MCF 10A (cell line): ENCODE measurements around the gene JAK2. TPM values are rescaled to one million over a fixed set of nuclear protein-coding genes. Genes with fewer than 3 reads are reported as not detected.

Experiments used
- BruUV-seq: library from RNA; stranded (reverse); fragments of 400-500 nt; replicated peaks from 2 replicates; lab custom pipeline; 2021; lab: Mats Ljungman, UMichigan
- CTCF ChIA-PET: fragments of 300-600 bp; sonication (Branson Sonifier 250); formaldehyde crosslinking; extraction: SDS; loops from one replicate; lab custom pipeline; 2021; ENCODE audit warnings: antibody characterized with exemption, inconsistent platforms; lab: Yijun Ruan, JAX
- POLR2A ChIA-PET: fragments of 300-600, 350-650 bp; sonication (Branson Sonifier 250); formaldehyde crosslinking; extraction: SDS; loops from one replicate; lab custom pipeline; 2020; ENCODE audit warnings: antibody characterized with exemption, inconsistent platforms; lab: Yijun Ruan, JAX
- DNase-seq: peaks from one replicate; pipeline ENCODE4 v3.0.0-alpha.2; 2018; ENCODE audit not compliant: unreplicated experiment
- H3K27ac Mint-ChIP-seq: one replicate; pipeline ENCODE4 v1.8.0; 2022; ENCODE audit warnings: mild to moderate bottlenecking, low read depth, mixed read lengths; ENCODE audit not compliant: unreplicated experiment
- H3K27me3 Mint-ChIP-seq: one replicate; pipeline ENCODE4 v1.8.0; 2022; ENCODE audit warnings: mixed read lengths; ENCODE audit not compliant: insufficient read depth, unreplicated experiment
- H3K36me3 Mint-ChIP-seq: one replicate; pipeline ENCODE4 v1.8.0; 2022; ENCODE audit warnings: mild to moderate bottlenecking, moderate library complexity, mixed read lengths; ENCODE audit not compliant: insufficient read depth, unreplicated experiment
- H3K4me1 Mint-ChIP-seq: one replicate; pipeline ENCODE4 v1.8.0; 2022; ENCODE audit warnings: mixed read lengths; ENCODE audit not compliant: insufficient read depth, unreplicated experiment
- H3K4me3 Mint-ChIP-seq: one replicate; pipeline ENCODE4 v1.8.0; 2022; ENCODE audit warnings: mild to moderate bottlenecking, moderate library complexity, mixed read lengths; ENCODE audit not compliant: unreplicated experiment
- H3K9me3 Mint-ChIP-seq: one replicate; pipeline ENCODE4 v1.8.0; 2022; ENCODE audit warnings: mixed read lengths; ENCODE audit not compliant: unreplicated experiment
- intact Hi-C: fragments of 100-400 bp; cut with micrococcal nuclease; formaldehyde crosslinking; loops from 2 replicates; pipeline ENCODE4 v1.14.1; 2022
- total RNA-seq: library from RNA; stranded (reverse); gene quantifications from 2 replicates; pipeline ENCODE4 v1.2.3, GENCODE V29; 2022
- TF ChIP-seq, protein P1 (sequence below): fragments of 200-600 bp; IDR thresholded peaks from one replicate; pipeline ENCODE4 v1.8.0; 2022; ENCODE audit warnings: antibody characterized with exemption, mild to moderate bottlenecking; ENCODE audit not compliant: unreplicated experiment

JAK2 gene
- total RNA-seq, 1 experiment from 2014 or later, result 4.3 TPM

DNA sequence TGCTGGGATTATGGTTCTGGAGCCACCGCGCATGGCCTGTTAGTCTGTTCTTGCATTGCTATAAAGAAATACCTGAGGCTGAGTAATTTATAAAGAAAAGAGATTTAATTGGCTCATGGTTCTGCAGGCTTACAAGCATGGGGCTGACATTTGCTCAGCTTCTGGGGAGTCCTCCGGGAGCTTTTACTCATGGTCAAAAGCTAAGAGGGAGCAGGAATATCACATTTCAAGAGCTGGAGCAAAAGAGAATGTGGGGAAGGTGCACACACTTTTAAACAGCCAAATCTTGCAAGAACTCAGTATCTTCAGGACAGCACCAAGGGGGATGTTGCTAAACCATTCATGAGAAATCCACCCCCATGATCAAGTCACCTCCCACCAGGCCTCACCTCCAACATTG lies 12.1 kb downstream of the JAK2 start:
- Mint-ChIP-seq H3K9me3 (no peaks in the 10 kb centered on the region), H3K36me3 (no peaks in the 10 kb centered on the region), H3K4me1 (no peaks in the 10 kb centered on the region), H3K27ac (no peak overlapping the region), H3K27me3 (no peaks in the 10 kb centered on the region), H3K4me3 (no peak overlapping the region)
- no TSS peak for BruUV-seq
- CTCF ChIA-PET, result interaction anchor here (4.4 kb wide), 1 partner anchor 9 kb away, joined by 24 read pairs; no protein-coding TSS in a partner anchor
- no peak for DNase-seq
- TF ChIP-seq, protein P1, sequence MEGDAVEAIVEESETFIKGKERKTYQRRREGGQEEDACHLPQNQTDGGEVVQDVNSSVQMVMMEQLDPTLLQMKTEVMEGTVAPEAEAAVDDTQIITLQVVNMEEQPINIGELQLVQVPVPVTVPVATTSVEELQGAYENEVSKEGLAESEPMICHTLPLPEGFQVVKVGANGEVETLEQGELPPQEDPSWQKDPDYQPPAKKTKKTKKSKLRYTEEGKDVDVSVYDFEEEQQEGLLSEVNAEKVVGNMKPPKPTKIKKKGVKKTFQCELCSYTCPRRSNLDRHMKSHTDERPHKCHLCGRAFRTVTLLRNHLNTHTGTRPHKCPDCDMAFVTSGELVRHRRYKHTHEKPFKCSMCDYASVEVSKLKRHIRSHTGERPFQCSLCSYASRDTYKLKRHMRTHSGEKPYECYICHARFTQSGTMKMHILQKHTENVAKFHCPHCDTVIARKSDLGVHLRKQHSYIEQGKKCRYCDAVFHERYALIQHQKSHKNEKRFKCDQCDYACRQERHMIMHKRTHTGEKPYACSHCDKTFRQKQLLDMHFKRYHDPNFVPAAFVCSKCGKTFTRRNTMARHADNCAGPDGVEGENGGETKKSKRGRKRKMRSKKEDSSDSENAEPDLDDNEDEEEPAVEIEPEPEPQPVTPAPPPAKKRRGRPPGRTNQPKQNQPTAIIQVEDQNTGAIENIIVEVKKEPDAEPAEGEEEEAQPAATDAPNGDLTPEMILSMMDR, result no peak
- intact Hi-C loops, result no loop called here
- POLR2A ChIA-PET, result interaction anchor here (0.6 kb wide), 1 partner anchor 1271 kb away, joined by 3 read pairs; no protein-coding TSS in a partner anchor

DNA sequence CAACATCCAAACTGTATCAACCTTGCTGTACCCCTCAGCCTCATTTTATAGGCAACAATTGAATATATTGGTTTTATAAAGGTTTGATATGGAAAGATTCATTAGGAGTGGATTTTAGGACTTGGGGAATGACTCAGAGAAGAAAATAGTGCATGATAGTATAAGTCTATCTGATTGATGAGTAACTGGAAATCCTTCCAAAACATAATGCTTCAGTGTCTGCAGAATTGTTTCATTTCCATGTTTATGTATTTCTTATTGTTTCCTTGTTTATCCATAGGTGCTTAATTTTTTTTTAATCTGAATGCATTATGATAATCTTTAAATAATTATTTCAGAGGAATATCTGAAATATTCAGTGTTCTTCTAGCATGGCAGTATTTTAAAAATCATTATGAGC lies 12.6 kb downstream of the JAK2 start:
- no peaks in the 10 kb centered on the region for H3K4me1 Mint-ChIP-seq
- H3K4me3 Mint-ChIP-seq, result no peak overlapping the region
- TF ChIP-seq, protein P1, result no peak
- CTCF ChIA-PET, result interaction anchor here (4.4 kb wide), 1 partner anchor 9 kb away, joined by 24 read pairs; no protein-coding TSS in a partner anchor
- no peak overlapping the region for H3K27ac Mint-ChIP-seq
- no peaks in the 10 kb centered on the region for H3K36me3 Mint-ChIP-seq
- no TSS peak for BruUV-seq
- no peaks in the 10 kb centered on the region for H3K9me3 Mint-ChIP-seq
- POLR2A ChIA-PET, result interaction anchor here (0.6 kb wide), 1 partner anchor 1271 kb away, joined by 3 read pairs; no protein-coding TSS in a partner anchor
- H3K27me3 Mint-ChIP-seq, result no peaks in the 10 kb centered on the region
- no peak for DNase-seq
- intact Hi-C loops, result no loop called here

DNA sequence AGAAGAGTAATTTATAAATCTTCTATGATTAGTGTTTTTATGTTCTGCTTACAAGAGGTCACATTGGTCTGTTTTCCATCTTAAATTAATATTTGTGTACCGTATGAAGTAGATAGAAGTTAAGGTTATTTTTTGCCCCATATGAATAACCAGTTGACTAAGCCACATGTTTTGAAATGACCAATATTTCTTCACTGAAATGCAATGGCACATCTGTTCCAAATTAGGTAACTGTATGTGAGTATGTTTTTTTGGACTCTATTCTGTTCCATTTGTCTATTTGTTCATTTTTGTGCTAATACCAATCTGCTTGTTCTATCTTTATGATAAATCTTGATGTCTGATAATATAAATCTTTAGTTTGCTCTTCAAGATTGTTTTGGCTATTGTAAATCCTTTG lies 17.7 kb downstream of the JAK2 start:
- BruUV-seq, result no TSS peak
- no peak overlapping the region for H3K4me3 Mint-ChIP-seq

DNA sequence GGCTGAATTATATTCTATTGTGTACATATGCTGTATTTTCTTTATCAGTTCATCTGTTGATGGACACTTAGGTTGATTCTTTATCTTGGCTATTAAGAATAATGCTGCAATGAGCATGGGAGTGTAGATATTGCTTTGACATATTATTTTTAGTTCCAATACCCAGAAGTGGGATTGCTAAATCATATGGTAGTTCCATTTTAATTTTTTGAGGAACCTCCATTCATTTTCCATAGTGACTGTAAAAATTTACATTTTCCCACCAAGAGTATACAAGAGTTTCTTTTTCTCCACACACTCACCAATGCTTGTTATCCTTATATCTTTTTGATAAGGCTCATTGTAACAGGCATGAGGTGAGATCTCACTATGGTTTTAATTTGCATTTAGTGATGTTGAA lies 19.4 kb downstream of the JAK2 start:
- TF ChIP-seq, protein P1, result no peak
- no TSS peak for BruUV-seq
- POLR2A ChIA-PET, result interaction anchor here (0.6 kb wide), 1 partner anchor 246 kb away, joined by 3 read pairs; no protein-coding TSS in a partner anchor
- Mint-ChIP-seq H3K36me3 (peaks cover 5% of the 10 kb centered on the region), H3K4me1 (no peaks in the 10 kb centered on the region), H3K27me3 (no peaks in the 10 kb centered on the region), H3K27ac (no peak overlapping the region), H3K9me3 (no peaks in the 10 kb centered on the region), H3K4me3 (no peak overlapping the region)
- intact Hi-C loops, result no loop called here
- CTCF ChIA-PET, result interaction anchor here (0.6 kb wide), 2 partner anchors 20 to 1215 kb away, joined by 4 to 5 read pairs; partner anchors contain the start of gene JAK2
- no peak for DNase-seq

More for the DNA sequence above, 17.7 kb downstream of the JAK2 start:
- ChIA-PET POLR2A (no interaction called here), CTCF (no interaction called here)
- H3K27me3 Mint-ChIP-seq, result no peaks in the 10 kb centered on the region
- H3K36me3 Mint-ChIP-seq, result peaks cover 5% of the 10 kb centered on the region
- no peak overlapping the region for H3K27ac Mint-ChIP-seq
- H3K4me1 Mint-ChIP-seq, result no peaks in the 10 kb centered on the region
- TF ChIP-seq, protein P1, result no peak
- intact Hi-C loops, result no loop called here
- H3K9me3 Mint-ChIP-seq, result no peaks in the 10 kb centered on the region
- DNase-seq, result no peak
